HuH-7.5 (cell line): ENCODE measurements around the gene AZIN2.
"Not testable (repeated sequence)": the region's sequence is repeated elsewhere in the genome, so short reads cannot be mapped to it uniquely, and the experiment has no call there.

Experiments
- DNase-seq: peaks from one replicate; pipeline ENCODE4 v3.0.0; 2011; ENCODE audit warnings: low spot score

AZIN2 gene

GRCh38 chr1:33057095-33057494 lies 23.9 kb upstream of the AZIN2 start:
- no peak for DNase-seq

GRCh38 chr1:33060579-33061083 lies 20.3 kb upstream of the AZIN2 start:
- DNase-seq = no peak

- DNase-seq = no peak
These were observed 19.1 kb upstream of the AZIN2 start for GRCh38 chr1:33061834-33062233.

- DNase-seq = not testable (repeated sequence)
These were observed 16.7 kb upstream of the AZIN2 start for GRCh38 chr1:33064284-33064683.

GRCh38 chr1:33065301-33065700 lies 15.7 kb upstream of the AZIN2 start:
- DNase-seq = no peak

GRCh38 chr1:33066477-33066876 lies 14.5 kb upstream of the AZIN2 start:
- not testable (repeated sequence) for DNase-seq

GRCh38 chr1:33068108-33068507 lies 12.8 kb upstream of the AZIN2 start:
- not testable (repeated sequence) for DNase-seq

GRCh38 chr1:33070628-33071027 lies 10.3 kb upstream of the AZIN2 start:
- DNase-seq = no peak

- DNase-seq = no peak
These were observed 8.2 kb upstream of the AZIN2 start for GRCh38 chr1:33072707-33073106.

- DNase-seq = no peak
These were observed 6.6 kb upstream of the AZIN2 start for GRCh38 chr1:33074193-33074945.

- no peak for DNase-seq
These were observed 2.8 kb upstream of the AZIN2 start for GRCh38 chr1:33078030-33078591.

- no peak for DNase-seq
These were observed 580 bp upstream of the AZIN2 start for GRCh38 chr1:33080373-33080772.

GRCh38 chr1:33081554-33082305 lies 777 bp downstream of the AZIN2 start:
- DNase-seq = no peak

GRCh38 chr1:33082575-33083108 lies 1.7 kb downstream of the AZIN2 start:
- no peak for DNase-seq

GRCh38 chr1:33085332-33085731 lies 4.4 kb downstream of the AZIN2 start:
- DNase-seq = no peak

- peak; percentile 32 for DNase-seq
These were observed 5.5 kb downstream of the AZIN2 start for GRCh38 chr1:33086384-33086850.

GRCh38 chr1:33087677-33088076 lies 6.7 kb downstream of the AZIN2 start:
- DNase-seq = no peak

GRCh38 chr1:33088119-33088906 lies 7.4 kb downstream of the AZIN2 start:
- no peak for DNase-seq

- no peak for DNase-seq
These were observed 8.5 kb downstream of the AZIN2 start for GRCh38 chr1:33089457-33089856.

- DNase-seq = no peak
These were observed 11.5 kb downstream of the AZIN2 start for GRCh38 chr1:33092438-33092837.

- DNase-seq = no peak
These were observed 12.1 kb downstream of the AZIN2 start for GRCh38 chr1:33093004-33093403.

- no peak for DNase-seq
These were observed 13.5 kb downstream of the AZIN2 start for GRCh38 chr1:33094486-33094885.
